RKO (cell line): ENCODE measurements around the gene TCEA3.

Experiments used
- DNase-seq: peaks from one replicate; pipeline ENCODE4 v3.0.0-alpha.2; 2016; ENCODE audit warnings: low spot score

The TCEA3 gene

DNA sequence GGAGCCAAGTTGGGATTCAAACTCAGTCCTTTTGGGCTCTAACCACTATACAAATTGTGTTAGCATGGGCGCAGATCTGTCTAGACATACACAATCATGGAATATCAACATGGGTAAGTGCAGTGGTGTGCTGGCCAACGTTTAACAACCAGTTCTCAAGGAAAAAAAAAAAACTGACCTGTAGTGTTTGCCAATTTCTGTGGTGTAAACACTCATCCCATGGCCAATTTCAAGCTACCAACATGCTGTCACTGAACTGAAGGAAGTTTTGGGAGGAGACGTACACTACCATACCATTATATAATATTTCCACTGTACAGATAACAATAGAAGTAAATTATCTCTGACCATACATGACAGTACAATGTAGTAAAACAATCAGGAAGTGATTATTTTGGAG, 3.2 kb downstream of the TCEA3 start:
- no peak for DNase-seq

DNA sequence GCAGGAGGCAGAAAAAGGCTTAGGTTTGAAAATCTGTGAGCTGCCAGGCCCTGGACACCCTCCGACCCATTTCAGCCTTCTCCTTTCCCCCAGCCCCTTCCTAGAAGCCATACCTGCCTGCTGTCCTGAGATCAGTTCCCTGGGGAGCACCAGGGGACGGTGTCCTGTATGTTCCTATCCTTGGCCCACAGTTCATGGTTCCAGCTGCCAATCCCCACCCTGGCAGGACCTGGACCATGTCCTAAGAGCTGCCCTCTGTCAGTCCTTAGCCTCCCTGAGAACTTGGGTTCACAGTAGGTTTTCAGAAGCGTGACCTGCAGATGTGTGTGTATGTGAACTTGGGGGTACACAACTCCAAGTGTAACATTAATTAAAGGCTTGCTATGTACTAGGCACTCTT, 3.8 kb downstream of the TCEA3 start:
- DNase-seq = no peak

DNA sequence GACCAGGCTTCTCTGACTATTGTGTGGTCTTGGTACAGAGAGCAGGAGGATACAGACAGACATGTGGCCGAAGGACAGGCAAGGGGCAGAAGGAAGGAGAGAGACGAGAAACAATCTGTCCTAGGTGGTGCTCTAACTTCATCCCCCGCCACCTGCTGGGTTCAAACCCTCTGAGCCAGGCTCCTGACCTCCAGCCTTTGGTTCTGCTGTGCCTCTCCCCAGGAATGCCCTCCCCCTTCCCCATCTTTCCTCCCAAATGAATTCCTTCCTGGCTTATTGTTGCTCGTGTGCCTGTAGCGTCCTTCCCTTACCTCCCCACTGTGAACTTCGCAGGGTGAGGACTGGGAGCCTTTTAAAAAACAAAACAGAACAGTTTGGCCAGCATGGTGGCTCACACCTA, 5.4 kb downstream of the TCEA3 start:
- DNase-seq = no peak

DNA sequence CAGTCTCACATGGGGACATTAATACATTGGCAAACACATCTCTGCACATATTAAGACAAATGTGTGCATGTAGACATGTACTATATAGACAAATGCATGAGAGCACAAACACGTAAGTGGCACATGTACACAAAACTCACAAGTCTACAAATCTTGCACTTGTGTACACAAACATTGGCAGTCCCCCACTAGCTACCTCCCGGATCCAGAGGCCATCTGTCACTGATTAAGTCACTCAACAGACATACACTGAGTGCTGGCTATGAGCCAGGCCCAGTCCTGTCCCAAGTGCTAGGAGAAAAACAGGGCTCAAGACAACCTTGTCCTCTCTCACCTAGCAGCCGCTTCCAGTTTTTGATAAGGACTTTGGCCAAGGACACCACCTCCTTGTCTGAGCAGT, 7.0 kb downstream of the TCEA3 start:
- no peak for DNase-seq

DNA sequence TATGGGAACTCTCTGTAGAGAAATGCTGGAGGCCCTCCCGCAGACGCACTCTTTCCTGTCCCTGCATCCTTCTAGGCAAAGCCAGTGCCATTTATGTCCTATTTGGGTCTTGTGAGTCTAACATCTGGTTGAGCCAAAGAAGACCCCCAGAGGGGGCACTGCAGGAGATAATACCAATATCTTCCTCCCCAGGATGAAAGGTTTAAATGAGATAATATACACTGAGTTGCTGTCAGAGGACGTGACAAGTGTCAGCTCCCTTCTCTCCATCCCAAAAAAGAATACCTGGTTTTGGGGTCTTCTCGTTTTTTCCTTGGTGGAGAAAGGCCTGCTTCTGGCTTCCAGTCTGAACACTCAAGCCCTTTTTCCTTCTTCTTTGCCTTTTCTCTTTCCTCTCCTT, 7.6 kb downstream of the TCEA3 start:
- DNase-seq = no peak

DNA sequence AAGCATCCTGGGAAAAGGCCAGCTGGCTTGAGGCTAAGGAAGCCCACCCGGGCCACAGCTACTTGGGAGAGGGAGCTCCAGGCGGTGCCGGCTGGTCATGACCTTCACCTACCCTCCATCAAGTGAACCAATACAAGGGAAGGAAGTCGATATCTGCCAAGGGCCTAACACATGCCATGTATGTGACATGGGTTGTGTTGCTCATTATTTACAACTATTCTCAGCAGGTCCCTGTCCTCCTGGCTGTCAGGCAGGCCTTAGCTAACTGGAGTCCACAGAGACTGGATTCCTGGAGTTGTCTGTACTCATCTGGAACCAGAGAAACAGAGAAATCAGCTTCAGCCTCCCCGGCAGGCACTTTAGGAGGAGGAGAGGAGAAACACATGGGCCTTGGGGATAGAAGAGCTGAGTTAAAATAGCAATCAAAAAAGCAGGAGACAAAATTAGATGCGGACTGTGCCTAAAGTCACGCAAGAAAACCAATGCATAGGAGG, 15.7 kb downstream of the TCEA3 start:
- no peak for DNase-seq

DNA sequence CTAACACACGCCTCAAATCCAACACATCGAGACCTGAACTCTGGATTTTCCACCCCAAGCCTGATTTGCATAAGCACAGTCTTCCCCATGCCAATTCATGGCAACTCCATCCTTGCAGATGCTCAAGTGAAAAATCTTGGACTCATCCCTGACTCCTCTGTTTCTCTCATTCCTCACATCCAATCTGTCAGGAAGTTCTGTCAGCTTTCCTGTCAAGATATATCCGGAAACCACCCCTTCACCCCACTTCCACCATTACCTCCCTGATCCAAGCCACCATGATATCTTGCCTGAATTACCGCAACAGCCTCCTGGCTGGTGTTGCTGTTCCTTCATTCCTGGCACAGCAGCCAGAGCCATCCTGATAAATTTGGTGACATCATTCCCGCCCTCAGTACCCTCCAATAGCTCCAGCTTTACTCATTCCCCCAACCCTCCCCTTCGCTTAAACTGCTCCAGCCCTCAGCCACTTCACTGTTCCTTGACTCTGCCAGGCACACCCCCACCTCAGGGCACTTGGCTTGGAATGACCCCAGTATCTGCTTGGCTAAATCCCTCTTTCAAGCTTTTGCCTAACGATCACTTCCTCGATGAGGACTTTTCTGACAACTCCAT, 17.4 kb downstream of the TCEA3 start:
- no peak for DNase-seq

DNA sequence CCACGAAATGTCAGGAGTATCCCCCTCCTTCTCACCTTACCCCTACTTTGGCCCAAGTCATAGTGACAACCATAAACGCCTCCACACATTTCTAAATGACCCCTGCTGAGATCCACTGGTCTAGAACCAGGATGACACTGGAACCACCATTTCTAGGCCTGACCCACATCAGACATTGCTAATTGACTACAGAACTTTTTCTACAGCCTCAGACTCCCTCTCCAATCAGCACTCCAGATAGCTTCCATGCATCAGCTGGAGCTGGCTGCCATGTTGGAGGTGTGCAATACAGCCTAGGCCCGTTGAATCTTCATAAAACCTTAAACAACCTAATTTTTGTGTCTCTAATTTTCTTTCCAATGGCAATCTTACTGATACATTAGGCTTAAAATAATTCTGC, 18.6 kb downstream of the TCEA3 start:
- DNase-seq = no peak

DNA sequence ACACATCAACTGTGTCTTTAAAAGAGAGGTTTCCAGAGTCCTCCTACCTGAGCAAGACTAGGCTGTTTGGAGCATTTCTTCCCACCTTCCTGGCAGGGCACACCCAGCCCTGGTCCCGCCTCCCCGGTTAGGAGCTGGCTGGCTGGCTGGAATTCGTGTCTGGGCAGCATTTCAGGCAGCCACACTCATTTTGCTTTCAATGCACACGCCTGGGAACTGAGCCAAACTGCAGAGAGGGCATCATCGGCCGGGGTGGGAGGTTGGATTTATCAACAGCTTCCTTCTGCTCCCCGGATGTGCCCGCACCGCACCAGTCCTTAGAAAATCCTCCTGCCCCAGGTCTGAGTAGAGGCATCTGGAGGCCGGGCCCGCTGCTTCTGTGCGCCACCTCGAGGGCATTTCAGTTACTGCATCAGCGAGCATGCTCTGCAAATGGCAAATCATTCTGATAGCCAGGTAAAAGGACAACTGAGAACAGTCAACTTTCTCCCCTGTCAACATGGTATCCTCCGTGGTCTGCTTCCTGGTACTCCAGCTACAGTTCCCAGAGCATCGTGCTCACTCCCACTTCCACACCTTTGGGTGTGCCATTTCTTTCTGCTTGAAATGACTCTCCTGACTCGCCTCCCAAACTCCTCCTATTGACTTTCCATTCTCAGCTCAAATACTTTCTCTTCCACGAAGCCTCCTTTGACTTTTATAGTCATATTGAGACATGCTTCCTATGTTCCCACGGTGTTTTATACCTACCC, 20.6 kb downstream of the TCEA3 start:
- DNase-seq = peak; percentile 86

DNA sequence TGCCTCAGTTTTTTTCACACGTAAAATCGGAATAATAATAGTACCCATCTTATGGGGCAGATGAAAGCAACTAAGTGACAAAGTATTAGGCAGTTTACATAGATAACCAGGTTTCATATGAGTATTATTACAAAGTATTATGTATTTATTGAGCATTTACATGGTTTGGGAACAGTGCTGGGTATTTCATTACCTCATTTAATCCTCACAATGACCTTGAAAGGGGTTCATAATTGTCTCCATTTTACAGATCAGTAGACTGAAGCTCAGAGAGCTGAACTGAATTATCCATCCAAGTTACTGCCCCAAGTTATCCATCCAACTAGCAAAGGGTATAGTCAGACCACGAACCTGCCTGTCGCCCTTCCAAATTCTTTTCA, 21.2 kb downstream of the TCEA3 start:
- DNase-seq = no peak

DNA sequence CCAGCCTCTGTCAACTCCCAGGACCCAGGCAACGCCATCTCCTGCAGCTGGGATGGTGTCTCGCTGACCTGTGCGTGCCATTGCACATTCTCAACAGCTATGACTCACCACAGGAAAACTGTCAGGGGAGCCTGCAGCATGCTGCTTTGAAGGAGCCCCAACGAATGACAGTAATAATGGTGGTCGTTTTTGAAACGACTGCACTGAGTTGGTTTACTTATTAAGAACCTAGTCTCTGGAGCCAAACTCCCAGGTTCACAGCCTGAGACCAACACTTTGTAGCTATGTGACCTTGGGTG, 21.6 kb downstream of the TCEA3 start:
- DNase-seq = peak; percentile 62

DNA sequence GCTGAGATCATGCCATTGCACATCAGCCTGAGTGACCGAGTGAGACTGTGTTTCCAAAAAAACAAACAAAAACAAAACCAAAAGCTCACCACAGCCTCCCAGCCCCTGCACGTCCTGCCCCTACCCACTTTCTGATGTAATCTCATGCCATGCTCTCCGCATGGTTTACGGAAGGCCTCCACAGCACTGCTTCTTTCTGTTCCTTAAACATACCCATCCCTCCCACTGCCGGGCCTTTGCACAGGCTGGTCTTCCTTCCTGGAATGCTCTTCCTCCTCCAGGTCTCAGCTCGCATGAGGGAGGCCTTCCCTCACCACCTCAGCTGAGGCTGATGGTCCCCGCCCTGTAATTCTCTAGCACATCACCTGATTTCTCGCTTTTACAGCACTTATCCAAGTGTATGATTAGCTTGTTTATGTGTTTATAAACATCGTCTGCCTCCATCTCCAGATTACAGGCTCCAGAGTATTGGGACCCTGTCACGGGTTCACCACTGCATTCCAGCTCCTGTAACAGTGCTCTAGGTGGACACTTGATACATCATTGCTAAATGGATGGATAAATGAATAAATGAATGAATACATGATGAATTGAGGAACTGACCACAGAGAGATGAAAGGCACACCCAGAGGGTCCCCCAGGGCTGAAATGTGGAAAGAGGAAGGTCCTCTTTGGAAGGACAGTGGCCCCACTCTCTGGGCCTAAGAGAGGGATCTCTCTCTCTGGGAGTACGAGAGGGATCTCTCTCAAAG, 22.1 kb downstream of the TCEA3 start:
- DNase-seq = no peak

DNA sequence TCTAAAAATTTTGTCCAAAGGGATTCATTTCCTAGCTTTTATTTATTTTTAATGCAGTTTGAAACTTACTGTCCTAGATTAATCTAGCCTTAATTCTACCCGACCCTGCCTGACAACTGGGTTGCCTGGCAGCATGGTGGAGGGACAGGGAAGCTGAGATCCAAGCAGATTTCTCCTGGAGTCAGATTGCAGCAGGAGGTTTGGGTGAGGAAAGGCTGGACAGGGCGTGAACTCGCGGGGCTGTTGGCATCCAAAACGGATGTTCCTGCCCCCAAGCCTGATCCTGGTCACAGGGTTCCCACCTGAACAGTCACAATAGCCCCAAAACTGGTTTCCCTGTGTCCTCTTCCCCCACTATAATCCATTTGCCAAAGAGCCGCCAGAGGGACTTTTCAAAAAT, 23.2 kb downstream of the TCEA3 start:
- DNase-seq = no peak

DNA sequence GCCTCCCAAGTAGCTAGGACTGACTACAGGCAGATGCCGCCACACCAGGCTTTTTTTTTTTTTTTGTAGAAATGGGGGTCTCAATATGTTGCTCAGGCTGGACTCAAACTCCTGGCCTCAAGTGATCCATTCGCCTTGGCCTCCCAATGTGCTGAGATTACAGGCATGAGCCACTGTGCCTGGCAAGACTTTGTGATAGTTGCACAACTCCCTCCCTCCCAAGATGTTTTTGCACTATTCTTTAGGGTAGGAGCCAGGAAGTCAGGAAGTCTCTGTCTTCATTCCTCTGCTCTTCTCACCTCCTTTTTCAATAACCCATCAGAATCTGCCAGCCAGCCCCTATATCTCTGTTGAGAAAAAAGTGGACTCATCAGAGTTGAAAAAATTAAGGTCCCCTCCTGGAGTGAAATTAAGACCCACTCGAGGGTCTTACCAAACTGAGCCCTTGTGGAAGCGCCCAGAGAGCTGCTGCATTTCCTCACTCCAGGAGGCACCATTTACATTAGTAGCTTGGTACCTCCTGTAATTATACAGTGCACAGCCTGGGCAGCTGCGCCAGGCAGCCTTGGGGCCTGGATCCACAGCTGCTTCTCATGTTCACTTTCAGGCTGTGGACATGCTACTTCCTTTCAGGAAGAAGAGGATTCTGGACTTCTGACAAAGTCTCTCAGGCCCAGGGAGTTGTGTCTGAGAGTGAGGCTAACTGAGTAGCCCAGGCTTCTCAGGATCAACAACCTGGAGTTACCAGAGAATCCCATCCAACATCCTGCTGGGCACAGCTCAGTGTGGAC, 24.0 kb downstream of the TCEA3 start:
- DNase-seq = no peak

DNA sequence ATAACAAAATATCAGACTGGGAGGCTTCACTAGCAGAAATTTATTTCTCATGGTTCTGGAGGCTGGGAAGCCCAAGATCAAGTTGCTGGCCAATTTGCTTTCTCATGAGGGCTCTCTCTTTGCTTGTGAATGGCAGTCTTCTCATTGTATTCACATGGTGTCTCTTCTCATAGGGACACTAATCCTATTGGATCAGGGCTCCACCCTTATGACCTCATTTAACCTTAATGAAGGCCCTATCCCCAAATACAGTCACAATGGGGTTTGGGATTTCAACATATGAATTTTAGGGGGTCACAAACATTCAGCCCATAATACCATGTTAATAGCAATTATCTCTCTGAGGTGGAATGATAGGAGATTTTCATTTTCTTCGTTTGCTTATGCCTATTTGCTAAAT, 25.3 kb downstream of the TCEA3 start:
- no peak for DNase-seq

DNA sequence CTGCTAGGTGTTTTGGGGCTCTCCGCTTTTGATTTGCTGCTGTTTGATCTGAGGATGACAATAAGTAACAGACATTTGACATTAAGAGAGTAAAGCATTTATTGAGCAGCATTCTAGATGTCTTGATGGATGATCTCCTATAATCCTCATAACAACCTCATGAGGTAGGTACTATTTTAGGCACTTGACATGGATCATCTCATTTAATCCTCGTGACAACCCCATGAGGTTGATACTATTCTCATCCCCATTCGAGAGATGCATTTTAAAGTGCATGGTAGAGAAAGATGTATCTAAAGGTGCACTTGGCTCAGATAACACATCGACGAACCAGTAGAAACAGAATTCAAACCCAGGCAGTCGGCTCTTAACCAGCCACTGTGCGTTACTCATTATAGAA, 26.6 kb downstream of the TCEA3 start:
- DNase-seq = no peak

DNA sequence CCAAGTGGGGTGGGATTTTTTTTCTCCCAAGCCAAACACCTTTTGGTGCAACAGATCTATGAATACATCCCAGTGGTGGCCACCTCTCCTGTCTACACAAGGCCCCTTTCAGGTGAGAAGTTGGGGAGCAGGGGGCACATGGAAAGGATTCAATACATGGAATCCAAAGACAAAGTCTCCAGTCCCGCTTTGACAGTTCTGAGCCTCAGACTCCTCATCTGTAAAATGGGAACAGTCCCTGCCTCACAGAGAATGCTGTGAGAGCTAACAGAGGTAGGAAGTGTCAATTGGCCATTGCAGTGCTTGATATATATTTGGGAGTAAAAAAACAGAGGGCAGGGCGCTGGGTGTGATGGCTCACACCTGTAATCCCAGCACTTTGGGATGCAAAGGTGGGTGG, 28.2 kb downstream of the TCEA3 start:
- no peak for DNase-seq

DNA sequence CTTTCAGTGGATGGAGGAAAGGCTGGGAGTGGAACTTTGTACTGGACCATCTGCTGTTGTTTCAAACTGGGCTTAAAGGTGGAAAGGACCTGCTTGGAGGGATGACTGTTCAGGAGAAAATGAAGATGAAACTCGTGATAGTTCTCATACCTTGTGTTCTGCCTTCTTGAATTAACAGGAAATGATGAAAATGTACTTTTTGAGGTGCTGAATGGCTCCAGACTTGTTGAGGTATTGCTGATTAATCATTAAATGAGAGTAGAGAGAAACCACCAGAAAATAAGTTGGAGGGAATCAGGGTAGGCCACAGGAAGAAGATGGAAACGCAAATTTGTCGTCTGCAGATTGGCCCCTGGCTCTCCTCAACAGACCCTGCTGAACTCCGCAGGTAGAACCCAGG, 28.7 kb downstream of the TCEA3 start:
- no peak for DNase-seq

DNA sequence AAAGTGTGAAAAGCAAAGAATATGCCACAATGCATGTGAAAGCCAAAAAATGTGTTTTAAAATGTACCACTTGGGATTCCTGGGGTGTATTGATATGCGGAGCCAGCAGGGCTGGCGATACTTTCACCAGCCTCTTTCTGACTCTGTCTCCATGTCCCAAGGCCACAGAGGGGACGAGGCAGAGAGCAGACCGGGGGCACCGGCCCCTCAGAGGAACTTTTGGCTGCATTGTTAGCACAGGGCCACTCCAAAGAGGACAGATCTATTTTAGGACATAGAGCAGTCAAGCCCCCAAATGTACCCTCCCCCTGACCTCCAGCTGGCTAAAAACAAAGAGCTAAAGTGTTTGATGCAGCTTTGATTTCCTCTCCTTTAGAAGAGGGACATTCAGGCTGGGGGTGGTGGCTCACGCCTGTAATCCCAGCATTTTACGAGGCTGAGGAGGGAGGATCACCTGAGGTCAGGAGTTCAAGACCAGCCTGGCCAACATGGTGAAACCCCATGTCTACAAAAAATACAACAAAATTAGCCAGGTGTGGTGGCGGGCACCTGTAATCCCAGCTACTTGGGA, 29.3 kb downstream of the TCEA3 start:
- no peak for DNase-seq

DNA sequence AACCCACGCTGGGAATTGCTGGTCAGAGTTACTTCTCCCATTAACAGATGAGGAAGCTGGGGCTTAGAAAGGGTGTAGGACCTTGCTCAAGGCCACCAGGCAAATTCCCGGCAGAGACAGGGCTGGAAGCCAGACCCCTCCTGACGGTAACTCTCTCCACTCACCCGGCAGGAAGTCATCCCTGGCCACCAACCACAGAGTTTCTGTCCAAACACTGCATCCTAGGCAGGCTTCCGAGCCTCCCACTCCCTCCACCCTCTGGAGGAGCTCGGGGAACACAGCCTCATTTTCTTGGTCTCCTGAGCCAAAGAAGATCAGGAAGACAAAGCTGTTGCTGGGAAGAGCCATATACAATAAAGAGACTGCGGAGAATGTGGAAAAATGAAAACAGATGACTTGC, 29.9 kb downstream of the TCEA3 start:
- DNase-seq = no peak

DNA sequence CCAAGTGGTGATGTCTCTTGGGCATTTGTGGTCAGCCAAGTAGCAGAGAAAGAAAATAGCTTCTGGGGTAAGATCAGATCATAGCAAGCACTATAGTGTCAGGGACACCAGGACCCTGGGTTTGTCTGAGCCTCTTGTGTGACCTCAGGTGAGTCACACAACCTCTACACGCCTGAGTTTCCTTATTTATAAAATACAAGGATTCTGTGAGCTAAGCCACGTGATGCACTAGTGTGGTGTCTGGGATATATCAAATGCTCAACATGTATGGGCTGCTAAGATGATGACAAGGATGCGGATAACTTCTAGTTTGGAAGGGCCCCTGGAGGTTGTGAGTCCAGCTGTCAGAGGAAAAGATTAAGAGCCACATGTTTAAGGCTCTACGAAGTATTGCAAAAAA, 30.4 kb downstream of the TCEA3 start:
- DNase-seq = no peak

DNA sequence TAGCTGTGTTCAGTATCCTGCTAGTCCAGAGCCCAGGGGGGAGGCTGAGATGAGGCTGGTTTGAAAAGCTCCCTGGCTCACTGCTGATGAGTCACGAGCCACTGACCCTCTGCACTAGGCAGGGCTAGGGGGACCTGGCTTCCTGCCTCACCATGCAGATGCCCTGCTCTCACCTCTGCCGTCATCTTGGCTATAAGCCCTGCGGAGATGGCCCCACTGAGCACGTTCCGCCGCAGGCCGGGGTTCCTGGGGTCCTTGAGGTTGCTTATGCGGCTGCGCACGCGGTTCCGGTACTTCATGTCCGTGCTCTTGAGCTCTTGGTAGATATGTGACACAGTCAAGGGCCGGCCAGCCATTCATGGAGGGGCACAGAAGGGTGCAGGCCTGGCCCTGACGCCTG, 30.8 kb downstream of the TCEA3 start:
- DNase-seq = no peak
